Activated CD8-positive, alpha-beta memory T cell treated with anti-CD3 and anti-CD28 coated beads, Interleukin-2, amount 10 ng/mL, durations not matched to agents 7 days and 5 days (primary cell): ENCODE data around the gene CD99L2. TPM values are rescaled to one million over a fixed set of nuclear protein-coding genes. Genes with fewer than 3 reads are reported as not detected.
A peak's percentile ranks its signal among the peaks of the same experiment; 100 is the strongest.

Experiments used
- ATAC-seq: fragments of 150-1000 bp; cut with Tn5 transposase; one replicate; pipeline ENCODE4 v1.10.0; 2021; ENCODE audit warnings: moderate library complexity
- CTCF ChIA-PET: fragments of 350-600 bp; sonication (Branson Sonifier 250); formaldehyde crosslinking; loops from one replicate; lab custom pipeline; 2021; ENCODE audit warnings: antibody characterized with exemption; lab: Charles Lee
- DNase-seq: peaks from one replicate; pipeline ENCODE4 v3.0.0-alpha.2; 2020
- H3K27ac Mint-ChIP-seq: one replicate; pipeline ENCODE4 v1.8.0; 2021; ENCODE audit warnings: mild to moderate bottlenecking, mixed read lengths
- H3K27me3 Mint-ChIP-seq: one replicate; pipeline ENCODE4 v1.8.0; 2021; ENCODE audit warnings: mixed read lengths
- H3K36me3 Mint-ChIP-seq: one replicate; pipeline ENCODE4 v1.8.0; 2021; ENCODE audit warnings: mild to moderate bottlenecking, mixed read lengths
- H3K4me1 Mint-ChIP-seq: one replicate; pipeline ENCODE4 v1.8.0; 2021; ENCODE audit warnings: mixed read lengths
- H3K4me3 Mint-ChIP-seq: one replicate; pipeline ENCODE4 v1.8.0; 2021; ENCODE audit warnings: mild to moderate bottlenecking, moderate library complexity, mixed read lengths
- H3K9me3 Mint-ChIP-seq: one replicate; pipeline ENCODE4 v1.8.0; 2022; ENCODE audit warnings: low read depth, mixed read lengths
- total RNA-seq, 2 experiments: library from RNA; stranded (reverse); gene quantifications; one replicate each; pipeline ENCODE4 v1.2.3, GENCODE V29; 2021

Gene CD99L2
- total RNA-seq, 2 experiments from 2014 or later, result 16.8 to 21.2 TPM

DNA sequence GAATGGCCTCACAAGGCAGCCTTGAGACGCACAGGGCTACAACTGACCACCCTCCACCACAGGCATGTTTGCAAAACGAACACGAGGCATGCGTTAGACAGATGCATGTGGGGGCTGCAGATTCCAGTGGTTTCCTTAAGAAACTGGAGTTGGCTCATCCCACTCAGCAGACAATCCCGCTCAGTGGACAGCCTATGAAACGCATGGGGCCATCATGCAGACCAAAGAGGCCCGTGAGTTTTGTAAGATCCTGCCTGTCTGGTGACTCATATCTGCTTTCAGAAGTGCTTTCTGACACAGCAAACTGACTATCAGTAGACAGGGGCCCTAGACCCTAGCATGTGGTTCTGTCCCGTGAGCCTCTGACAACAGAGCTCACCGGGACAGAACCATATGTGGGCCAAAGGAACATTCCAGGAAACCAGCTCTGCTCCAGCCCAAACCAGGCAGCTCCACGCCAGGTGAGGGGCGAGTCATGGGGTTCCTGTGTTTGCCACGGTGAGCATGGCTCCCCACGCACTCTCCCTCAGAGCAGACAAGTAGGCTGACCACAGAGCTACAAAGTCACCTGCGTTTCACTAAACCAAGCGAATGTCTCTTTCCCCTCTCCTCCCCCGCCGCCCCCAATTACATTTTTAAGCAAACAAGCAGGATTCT is 130.9 kb downstream of the CD99L2 start:
- no peak for DNase-seq
- Mint-ChIP-seq H3K4me1 (peaks cover 5% of the 10 kb centered on the region), H3K27me3 (no peaks in the 10 kb centered on the region), H3K36me3 (no peaks in the 10 kb centered on the region), H3K9me3 (no peaks in the 10 kb centered on the region), H3K4me3 (no peak overlapping the region), H3K27ac (no peak overlapping the region)
- peak; percentile 45 for ATAC-seq
- CTCF ChIA-PET, result interaction anchor here (1.0 to 1.3 kb wide), 2 partner anchors 29 to 314 kb away, joined by 3 to 7 read pairs; no protein-coding TSS in a partner anchor

DNA sequence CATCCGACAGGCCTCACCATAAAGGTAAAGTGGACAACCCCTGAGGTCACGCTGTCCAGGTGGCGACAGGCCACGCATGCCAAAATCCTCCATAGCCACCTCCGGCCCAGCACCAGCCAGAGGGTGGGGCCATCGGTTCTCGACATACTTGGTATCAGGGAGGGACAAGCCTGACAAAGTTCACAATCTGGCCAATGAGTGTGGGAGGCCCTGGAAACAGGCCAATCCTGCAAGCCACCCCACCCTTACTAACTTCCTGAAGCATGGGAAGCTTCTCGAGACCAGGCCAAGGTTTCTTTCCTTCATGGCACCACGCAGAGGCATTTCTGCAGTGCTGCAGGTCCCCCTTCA is 131.4 kb downstream of the CD99L2 start:
- CTCF ChIA-PET, result interaction anchor here (1.0 to 1.3 kb wide), 2 partner anchors 29 to 315 kb away, joined by 3 to 7 read pairs; no protein-coding TSS in a partner anchor
- no peak overlapping the region for H3K27ac Mint-ChIP-seq

DNA sequence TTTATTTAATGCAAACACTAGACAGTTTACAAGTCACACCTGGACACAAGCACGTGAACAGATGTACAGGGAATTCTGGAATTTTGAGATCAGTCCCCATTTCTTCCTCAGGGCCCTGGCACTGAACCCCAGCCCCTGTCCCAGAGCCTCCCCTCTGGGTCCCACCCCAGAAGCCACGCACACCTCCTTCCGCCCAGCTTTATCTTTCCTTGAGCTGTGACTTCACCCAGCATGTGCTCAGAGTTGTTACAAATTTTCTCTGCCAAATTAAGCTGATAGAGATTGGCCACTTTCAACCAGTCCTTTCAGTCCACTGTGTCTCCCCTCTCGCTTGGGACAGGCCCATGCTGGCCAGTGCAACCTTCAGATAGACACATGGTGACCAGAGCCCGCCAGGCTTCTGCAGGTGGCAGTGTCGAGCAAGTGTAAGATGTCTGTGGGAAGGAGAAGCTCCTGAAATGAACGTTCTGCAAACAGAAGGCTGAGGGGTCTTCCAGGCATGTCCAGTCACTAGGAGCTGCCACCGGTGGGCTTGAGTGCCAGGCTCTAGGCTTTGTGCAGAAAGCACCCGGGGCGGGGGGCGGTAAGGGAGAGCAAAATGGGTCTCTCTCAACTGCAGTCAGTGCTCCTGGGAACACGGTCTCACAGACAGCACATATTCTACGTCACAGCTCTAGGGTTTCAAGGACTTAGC is 132.0 kb downstream of the CD99L2 start:
- Mint-ChIP-seq H3K9me3 (no peaks in the 10 kb centered on the region), H3K27ac (no peak overlapping the region)
- DNase-seq, result no peak

More for the DNA sequence above, 131.4 kb downstream of the CD99L2 start:
- Mint-ChIP-seq H3K4me3 (no peak overlapping the region), H3K36me3 (no peaks in the 10 kb centered on the region), H3K9me3 (no peaks in the 10 kb centered on the region), H3K27me3 (no peaks in the 10 kb centered on the region), H3K4me1 (peaks cover 5% of the 10 kb centered on the region)
- ATAC-seq (no peak), DNase-seq (no peak)

DNA sequence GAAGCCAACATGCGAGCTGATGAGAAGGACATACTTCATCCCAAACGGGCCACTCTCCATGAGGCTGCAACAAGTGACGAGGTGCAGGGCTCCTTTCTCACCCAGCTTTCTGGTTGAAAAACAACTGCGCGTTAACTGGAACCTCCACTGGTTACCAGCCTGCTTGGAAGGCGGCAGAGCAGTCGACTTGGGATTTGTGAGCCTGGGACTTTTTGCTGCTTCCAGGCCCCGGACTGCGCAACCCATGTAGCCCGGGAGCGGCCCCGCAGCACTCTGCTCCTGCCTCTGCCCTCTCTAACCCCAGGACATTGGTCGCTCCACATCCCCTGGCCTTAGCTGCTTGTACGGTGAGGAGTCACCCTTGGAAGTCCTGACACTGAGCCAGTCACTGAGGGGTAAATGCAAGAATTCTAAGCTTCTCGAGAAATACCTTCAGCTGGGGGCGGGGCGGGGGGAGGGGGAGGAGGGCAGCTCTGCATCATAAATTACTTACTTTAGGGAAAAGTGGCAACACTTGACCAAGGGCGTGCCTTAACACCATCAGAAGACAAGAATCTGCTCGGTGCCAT is 132.6 kb downstream of the CD99L2 start:
- DNase-seq (no peak), ATAC-seq (no peak)
- Mint-ChIP-seq H3K4me1 (peaks cover 5% of the 10 kb centered on the region), H3K9me3 (no peaks in the 10 kb centered on the region), H3K36me3 (no peaks in the 10 kb centered on the region), H3K27me3 (no peaks in the 10 kb centered on the region), H3K27ac (no peak overlapping the region), H3K4me3 (no peak overlapping the region)
- CTCF ChIA-PET, result interaction anchor here (1.1 kb wide), 1 partner anchor 314 kb away, joined by 3 read pairs; no protein-coding TSS in a partner anchor

More for the DNA sequence above, 132.0 kb downstream of the CD99L2 start:
- Mint-ChIP-seq H3K4me3 (no peak overlapping the region), H3K36me3 (no peaks in the 10 kb centered on the region), H3K27me3 (no peaks in the 10 kb centered on the region), H3K4me1 (peaks cover 5% of the 10 kb centered on the region)
- no peak for ATAC-seq
- CTCF ChIA-PET, result interaction anchor here (1.0 to 1.3 kb wide), 3 partner anchors 28 to 315 kb away, joined by 3 to 7 read pairs (median 3); no protein-coding TSS in a partner anchor

DNA sequence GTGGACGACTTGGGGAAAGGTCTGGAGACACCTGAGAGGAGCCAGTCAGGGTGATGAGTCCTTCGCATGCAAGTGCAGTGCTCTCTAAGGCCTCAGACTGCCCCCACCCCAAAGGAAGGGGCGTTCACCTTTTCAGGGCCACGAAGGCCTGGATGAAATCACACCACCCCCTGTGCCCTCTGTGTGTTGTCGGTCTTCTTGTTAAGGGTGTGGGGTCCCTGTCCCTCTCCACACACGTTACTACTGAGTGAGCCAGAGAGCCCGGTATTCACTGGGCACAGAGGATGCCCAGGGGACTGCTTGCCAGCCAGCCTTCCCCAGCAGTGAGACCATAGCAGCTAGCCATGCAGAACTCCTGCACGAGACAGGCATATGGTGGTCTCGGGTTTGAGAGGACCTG is 133.2 kb downstream of the CD99L2 start:
- CTCF ChIA-PET, result interaction anchor here (1.1 kb wide), 1 partner anchor 314 kb away, joined by 3 read pairs; no protein-coding TSS in a partner anchor
- Mint-ChIP-seq H3K4me1 (peaks cover 5% of the 10 kb centered on the region), H3K27ac (no peak overlapping the region), H3K36me3 (no peaks in the 10 kb centered on the region), H3K9me3 (no peaks in the 10 kb centered on the region), H3K4me3 (no peak overlapping the region), H3K27me3 (no peaks in the 10 kb centered on the region)
- ATAC-seq (no peak), DNase-seq (no peak)

DNA sequence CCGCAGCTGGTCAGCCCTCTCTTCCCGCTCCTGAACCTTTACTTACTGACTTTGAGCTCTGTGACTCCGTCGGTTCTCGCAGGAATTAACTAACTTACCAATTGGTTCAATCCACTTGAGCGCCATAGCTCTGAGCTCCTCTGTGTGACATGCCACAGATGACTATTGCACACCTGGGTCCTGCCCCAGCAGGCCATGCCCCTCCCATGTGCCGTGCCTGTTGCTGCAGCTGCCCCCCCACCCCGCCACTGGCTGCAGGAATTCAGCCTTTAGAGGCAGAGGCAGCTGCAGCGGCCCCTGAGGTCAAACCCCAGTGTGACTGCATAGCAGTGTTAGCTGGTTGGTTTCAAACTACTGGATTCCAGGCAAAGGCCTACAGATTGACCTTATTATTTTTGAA is 134.7 kb downstream of the CD99L2 start:
- no peak for ATAC-seq

DNA sequence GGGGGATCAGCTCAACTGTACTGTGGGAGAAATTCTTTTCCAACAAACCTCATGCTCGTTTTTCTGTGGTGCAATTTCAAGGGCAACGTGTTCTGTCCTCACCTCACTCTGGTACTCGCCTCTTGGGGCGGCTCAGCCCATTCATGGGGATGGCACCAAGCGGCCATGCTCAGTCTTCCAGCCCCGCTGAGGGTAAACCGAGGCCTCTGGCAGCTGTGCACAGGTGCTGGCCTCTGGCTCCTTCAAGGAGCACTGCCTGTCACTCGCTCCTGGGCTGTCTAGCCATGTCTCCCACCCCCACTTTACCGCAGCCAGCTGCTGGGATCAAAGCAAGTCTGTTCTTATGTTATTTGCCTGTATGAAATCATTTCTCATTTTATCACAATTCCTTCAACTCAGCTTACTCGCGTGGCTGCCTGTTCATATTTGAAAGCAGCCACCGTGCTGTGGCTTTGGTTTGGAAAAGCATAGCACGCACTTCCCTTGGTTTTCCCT is 135.1 kb downstream of the CD99L2 start:
- CTCF ChIA-PET, result interaction anchor here (1.1 kb wide), 1 partner anchor 9 kb away, joined by 7 read pairs; no protein-coding TSS in a partner anchor
- Mint-ChIP-seq H3K27ac (no peak overlapping the region), H3K36me3 (no peaks in the 10 kb centered on the region), H3K4me3 (no peak overlapping the region), H3K4me1 (peaks cover 5% of the 10 kb centered on the region), H3K27me3 (no peaks in the 10 kb centered on the region), H3K9me3 (no peaks in the 10 kb centered on the region)
- ATAC-seq (no peak), DNase-seq (no peak)

More for the DNA sequence above, 134.7 kb downstream of the CD99L2 start:
- DNase-seq, result no peak
- CTCF ChIA-PET, result interaction anchor here (1.1 kb wide), 1 partner anchor 8 kb away, joined by 7 read pairs; no protein-coding TSS in a partner anchor
- Mint-ChIP-seq H3K27me3 (no peaks in the 10 kb centered on the region), H3K9me3 (no peaks in the 10 kb centered on the region), H3K4me1 (peaks cover 5% of the 10 kb centered on the region), H3K27ac (no peak overlapping the region), H3K36me3 (no peaks in the 10 kb centered on the region), H3K4me3 (no peak overlapping the region)

DNA sequence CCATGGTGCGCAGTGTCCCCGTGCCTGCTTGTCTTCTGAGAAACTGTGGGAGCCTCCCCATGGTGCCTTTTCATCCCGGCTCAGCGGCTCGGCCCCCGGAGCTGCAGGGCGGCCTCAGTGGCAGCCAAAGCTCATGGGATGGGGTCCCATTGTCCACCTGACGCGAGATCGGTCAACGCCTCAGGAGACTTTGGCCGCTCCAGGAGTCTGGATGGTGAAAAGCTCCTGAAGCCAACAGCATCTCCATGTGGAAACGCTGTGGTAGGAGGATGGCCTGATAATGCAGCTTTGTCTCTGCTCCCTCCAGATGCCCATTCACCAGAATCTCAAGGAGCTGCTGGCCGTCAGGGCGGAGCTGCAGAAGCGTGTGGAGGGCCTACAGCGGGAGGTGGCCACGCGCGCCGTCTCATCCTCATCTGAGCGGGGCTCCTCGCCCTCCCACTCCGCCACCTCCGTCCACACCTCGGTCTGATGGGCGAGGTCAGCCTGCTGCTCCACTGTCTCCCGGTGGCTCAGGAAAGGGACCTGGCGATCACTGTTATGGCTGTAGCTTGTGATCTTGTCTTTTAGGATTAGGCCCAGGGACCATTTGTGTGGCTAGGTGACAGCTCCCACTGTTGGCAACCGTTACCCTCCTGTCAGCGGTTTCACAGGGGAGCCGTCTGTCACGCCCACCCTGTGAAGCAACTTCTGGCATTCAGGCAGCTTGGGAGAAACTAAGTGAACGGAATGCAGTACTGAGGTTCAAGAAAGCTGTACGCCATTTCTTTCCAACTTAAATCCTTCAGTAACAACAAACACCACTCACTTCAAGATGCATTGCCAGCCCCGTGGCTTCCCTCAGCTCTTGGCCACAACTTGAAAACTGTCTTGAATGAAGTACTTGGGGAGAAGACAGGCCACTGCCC is 136.0 kb downstream of the CD99L2 start:
- no peak overlapping the region for H3K4me3 Mint-ChIP-seq
- H3K4me1 Mint-ChIP-seq, result no peaks in the 10 kb centered on the region
- no peaks in the 10 kb centered on the region for H3K27me3 Mint-ChIP-seq
- no peaks in the 10 kb centered on the region for H3K36me3 Mint-ChIP-seq
- ATAC-seq (no peak), DNase-seq (no peak)
- CTCF ChIA-PET, result no interaction called here
- H3K27ac Mint-ChIP-seq, result no peak overlapping the region
- H3K9me3 Mint-ChIP-seq, result no peaks in the 10 kb centered on the region

DNA sequence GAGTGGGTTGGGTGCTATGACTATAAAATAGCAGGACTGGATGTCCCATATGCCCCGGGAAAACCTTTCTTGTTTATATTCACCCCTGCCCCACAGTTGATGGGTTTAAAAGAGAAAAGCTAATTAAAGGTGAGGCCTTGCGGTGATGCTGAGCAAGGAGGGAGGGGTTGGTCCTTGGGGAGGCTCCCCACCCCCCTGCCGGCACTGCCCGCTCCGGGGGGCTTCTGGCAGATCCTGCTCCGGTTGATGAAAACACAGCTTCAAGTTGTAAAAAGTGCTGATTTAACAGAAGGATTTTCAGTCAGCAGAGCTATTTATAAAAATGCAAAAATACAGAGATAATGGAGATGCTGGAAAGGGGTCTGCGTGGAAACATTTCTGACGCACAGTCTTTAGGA is 136.7 kb downstream of the CD99L2 start:
- peaks cover 2% of the 10 kb centered on the region for H3K36me3 Mint-ChIP-seq
- H3K9me3 Mint-ChIP-seq, result no peaks in the 10 kb centered on the region

DNA sequence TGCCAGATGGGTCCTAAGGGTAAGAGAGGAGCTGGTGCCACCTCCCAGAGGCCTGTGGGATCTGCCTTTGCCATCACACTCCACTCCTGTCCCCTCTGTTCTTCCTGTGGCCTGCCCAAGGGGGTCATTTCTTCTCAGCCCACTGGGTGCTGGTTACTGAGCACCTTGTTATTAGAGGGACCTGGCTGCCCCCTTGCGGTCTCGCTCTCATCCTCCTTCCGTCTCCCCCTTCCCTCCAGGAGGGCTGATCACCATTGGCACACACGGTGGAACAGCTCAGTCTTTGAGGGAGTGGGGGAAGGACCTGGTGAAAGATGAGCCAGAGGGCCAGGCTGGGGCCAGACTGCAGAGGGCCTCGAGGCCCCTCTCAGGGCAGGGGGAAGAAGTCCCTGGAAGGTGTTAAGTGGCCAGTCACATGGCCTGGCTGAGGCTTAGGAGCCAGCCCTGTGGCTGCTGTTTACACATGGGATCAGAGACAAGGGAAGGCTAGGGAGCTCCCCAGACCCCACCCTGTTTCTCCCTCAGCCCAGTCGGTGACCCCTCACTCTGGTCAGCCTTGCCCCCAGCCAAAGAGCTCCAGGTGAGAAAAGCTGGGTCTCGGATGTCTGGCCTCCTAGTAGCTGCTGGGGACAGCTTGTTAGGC is 137.2 kb downstream of the CD99L2 start:
- no peaks in the 10 kb centered on the region for H3K4me1 Mint-ChIP-seq
- no peaks in the 10 kb centered on the region for H3K27me3 Mint-ChIP-seq
- ATAC-seq (no peak), DNase-seq (no peak)
- no peak overlapping the region for H3K4me3 Mint-ChIP-seq
- CTCF ChIA-PET, result no interaction called here
- no peaks in the 10 kb centered on the region for H3K9me3 Mint-ChIP-seq
- no peak overlapping the region for H3K27ac Mint-ChIP-seq
- peaks cover 2% of the 10 kb centered on the region for H3K36me3 Mint-ChIP-seq

More for the DNA sequence above, 136.7 kb downstream of the CD99L2 start:
- CTCF ChIA-PET, result no interaction called here
- Mint-ChIP-seq H3K27ac (no peak overlapping the region), H3K4me1 (no peaks in the 10 kb centered on the region), H3K4me3 (no peak overlapping the region), H3K27me3 (no peaks in the 10 kb centered on the region)
- DNase-seq (no peak), ATAC-seq (no peak)

DNA sequence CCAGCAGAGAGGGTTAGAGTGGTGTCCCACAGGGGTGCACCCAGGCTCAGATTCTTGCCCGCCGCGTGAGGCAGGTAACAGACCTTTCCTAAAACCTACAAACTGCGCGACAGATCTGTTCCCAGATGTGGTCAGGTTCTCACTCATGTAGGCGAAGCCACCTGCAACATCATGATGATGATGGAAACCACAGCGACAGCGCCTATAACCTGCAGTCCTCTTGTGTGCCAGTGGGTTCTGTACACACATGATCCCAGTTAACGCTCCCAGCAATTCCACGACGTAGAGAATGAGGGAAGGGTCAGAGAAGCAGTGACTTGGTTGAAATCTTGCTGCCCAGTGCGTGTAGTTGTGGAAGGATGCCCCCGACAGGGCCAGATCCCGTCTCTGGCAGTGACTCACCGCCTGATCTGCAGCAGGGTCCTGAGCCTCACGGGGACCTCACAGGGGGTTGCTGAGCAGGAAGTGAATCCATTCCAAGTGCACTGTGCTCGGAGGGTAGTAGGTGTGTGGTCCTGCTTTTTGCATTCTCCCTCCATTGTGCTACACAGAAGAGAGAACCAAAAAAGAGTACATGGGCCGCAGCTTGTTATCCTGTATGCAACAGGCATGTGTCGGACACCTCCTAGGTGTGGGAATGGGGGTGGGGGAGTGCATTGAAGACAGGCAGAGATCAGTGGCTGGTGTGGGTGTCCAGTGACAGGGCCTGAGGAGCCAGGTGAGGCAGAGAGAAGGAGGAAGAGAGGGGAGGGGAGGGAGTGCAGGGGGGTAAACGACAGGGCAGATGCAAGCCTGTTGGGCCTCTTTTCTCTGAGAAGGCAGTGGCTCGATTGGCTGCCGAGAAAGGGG is 138.7 kb downstream of the CD99L2 start:
- peaks cover 10% of the 10 kb centered on the region for H3K4me1 Mint-ChIP-seq
- CTCF ChIA-PET, result no interaction called here
- H3K9me3 Mint-ChIP-seq, result no peaks in the 10 kb centered on the region
- ATAC-seq (no peak), DNase-seq (no peak)
- H3K27me3 Mint-ChIP-seq, result no peaks in the 10 kb centered on the region
- no peak overlapping the region for H3K27ac Mint-ChIP-seq
- H3K4me3 Mint-ChIP-seq, result no peak overlapping the region
- H3K36me3 Mint-ChIP-seq, result peaks cover 8% of the 10 kb centered on the region

DNA sequence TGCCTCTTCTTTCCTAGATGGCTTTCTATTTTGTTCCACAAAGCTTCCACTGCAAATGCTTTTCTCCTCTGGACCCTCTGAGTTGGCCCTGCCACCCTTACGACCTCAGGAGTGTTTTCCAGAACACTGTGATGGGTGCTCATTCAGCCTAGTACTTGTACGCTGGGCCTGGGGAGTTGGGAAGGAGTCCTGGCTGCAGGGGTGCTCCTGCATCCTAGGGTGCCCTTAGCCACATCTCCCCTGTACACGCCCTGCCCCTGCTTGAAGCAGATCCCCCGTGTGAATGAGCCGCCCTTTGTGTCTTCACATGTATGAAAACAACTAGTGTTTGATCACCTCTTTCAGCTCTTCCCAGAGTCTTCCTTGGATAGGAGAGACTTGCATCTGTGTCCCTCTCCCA is 141.1 kb downstream of the CD99L2 start:
- no peak for DNase-seq
- Mint-ChIP-seq H3K9me3 (no peaks in the 10 kb centered on the region), H3K27ac (no peak overlapping the region), H3K36me3 (peaks cover 21% of the 10 kb centered on the region), H3K27me3 (no peaks in the 10 kb centered on the region), H3K4me1 (peaks cover 14% of the 10 kb centered on the region), H3K4me3 (no peak overlapping the region)
- ATAC-seq, result no peak
- CTCF ChIA-PET, result no interaction called here
